ENCODE data around the gene CDKAL1.
"Not testable (repeated sequence)": the region's sequence is repeated elsewhere in the genome, so short reads cannot be mapped to it uniquely, and the experiment has no call there.

CDKAL1 gene

GRCh38 chr6:20922743-20923142 lies 388.5 kb downstream of the CDKAL1 start:
- no peak for DNase-seq (ENCODE audit: low read depth, low spot score)

- not testable (repeated sequence) for DNase-seq (ENCODE audit: low read depth, low spot score)
These were observed 389.8 kb downstream of the CDKAL1 start for GRCh38 chr6:20924094-20924493.

GRCh38 chr6:20924911-20925543 lies 390.8 kb downstream of the CDKAL1 start:
- no peak for DNase-seq (ENCODE audit: low read depth, low spot score)

GRCh38 chr6:20927130-20927860 lies 393.0 kb downstream of the CDKAL1 start:
- DNase-seq (ENCODE audit: low read depth, low spot score) = no peak

- no peak for DNase-seq (ENCODE audit: low read depth, low spot score)
These were observed 395.0 kb downstream of the CDKAL1 start for GRCh38 chr6:20929283-20929682.

- no peak for DNase-seq (ENCODE audit: low read depth, low spot score)
These were observed 396.8 kb downstream of the CDKAL1 start for GRCh38 chr6:20931093-20931492.

GRCh38 chr6:20931772-20932171 lies 397.5 kb downstream of the CDKAL1 start:
- no peak for DNase-seq (ENCODE audit: low read depth, low spot score)

- DNase-seq (ENCODE audit: low read depth, low spot score) = no peak
These were observed 398.0 kb downstream of the CDKAL1 start for GRCh38 chr6:20932284-20932683.

- no peak for DNase-seq (ENCODE audit: low read depth, low spot score)
These were observed 399.0 kb downstream of the CDKAL1 start for GRCh38 chr6:20933057-20933788.

- DNase-seq (ENCODE audit: low read depth, low spot score) = no peak
These were observed 402.7 kb downstream of the CDKAL1 start for GRCh38 chr6:20936949-20937348.

- DNase-seq (ENCODE audit: low read depth, low spot score) = no peak
These were observed 405.0 kb downstream of the CDKAL1 start for GRCh38 chr6:20939161-20939775.

GRCh38 chr6:20943040-20943627 lies 408.9 kb downstream of the CDKAL1 start:
- DNase-seq (ENCODE audit: low read depth, low spot score) = no peak

- no peak for DNase-seq (ENCODE audit: low read depth, low spot score)
These were observed 409.7 kb downstream of the CDKAL1 start for GRCh38 chr6:20943922-20944321.

- DNase-seq (ENCODE audit: low read depth, low spot score) = no peak
These were observed 411.8 kb downstream of the CDKAL1 start for GRCh38 chr6:20946022-20946421.

GRCh38 chr6:20946890-20947289 lies 412.6 kb downstream of the CDKAL1 start:
- no peak for DNase-seq (ENCODE audit: low read depth, low spot score)

- DNase-seq (ENCODE audit: low read depth, low spot score) = no peak
These were observed 413.7 kb downstream of the CDKAL1 start for GRCh38 chr6:20947977-20948376.

- DNase-seq (ENCODE audit: low read depth, low spot score) = no peak
These were observed 414.3 kb downstream of the CDKAL1 start for GRCh38 chr6:20948556-20948955.

- no peak for DNase-seq (ENCODE audit: low read depth, low spot score)
These were observed 414.9 kb downstream of the CDKAL1 start for GRCh38 chr6:20949138-20949537.

- DNase-seq (ENCODE audit: low read depth, low spot score) = no peak
These were observed 418.6 kb downstream of the CDKAL1 start for GRCh38 chr6:20952699-20953474.

GRCh38 chr6:20954315-20954714 lies 420.1 kb downstream of the CDKAL1 start:
- DNase-seq (ENCODE audit: low read depth, low spot score) = no peak

- DNase-seq (ENCODE audit: low read depth, low spot score) = no peak
These were observed 420.9 kb downstream of the CDKAL1 start for GRCh38 chr6:20955131-20955530.
